Astrocyte of the spinal cord (primary cell): Measurements from ENCODE around the gene TMED5.

ENCODE experiments used
- DNase-seq: peaks from one replicate; pipeline ENCODE4 v3.0.0; 2011; ENCODE audit warnings: low read depth, low spot score
- H3K4me3 ChIP-seq: 2 replicates; pipeline ENCODE4 v1.5.1; 2011; ENCODE audit warnings: low read depth, mild to moderate bottlenecking, low read length, moderate library complexity
- in situ Hi-C: cut with HindIII; loops from 2 replicates; pipeline ENCODE4 v1.10.0; 2017; ENCODE audit warnings: low sequenced_read_pairs
- TF ChIP-seq, protein P1 (sequence below): IDR thresholded peaks from 2 replicates; pipeline ENCODE4 v1.5.1; 2012; ENCODE audit warnings: low read depth, mild to moderate bottlenecking, low read length, inconsistent platforms

TMED5 gene

DNA sequence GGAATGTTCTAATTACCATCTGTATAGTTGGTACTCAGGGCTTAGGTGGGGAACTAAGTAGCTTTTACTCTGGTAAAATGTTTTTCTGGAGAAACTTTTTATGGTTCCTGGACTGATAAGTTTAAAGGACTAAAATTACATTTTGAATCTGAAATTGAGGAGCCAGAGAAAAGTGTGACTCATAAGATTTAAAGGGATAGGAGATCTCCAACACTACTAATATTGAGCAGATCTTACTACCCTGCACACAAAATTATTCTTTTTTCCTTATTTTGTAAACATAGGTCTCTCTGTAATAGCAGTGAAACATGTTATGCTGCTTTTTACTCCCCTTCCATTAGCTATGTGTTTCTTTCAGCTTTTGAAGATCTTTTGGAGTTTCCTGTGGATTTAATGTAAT is 68.7 kb downstream of the TMED5 start:
- peak; percentile 22 for DNase-seq
- in situ Hi-C loops, result no loop called here
- TF ChIP-seq, protein P1, sequence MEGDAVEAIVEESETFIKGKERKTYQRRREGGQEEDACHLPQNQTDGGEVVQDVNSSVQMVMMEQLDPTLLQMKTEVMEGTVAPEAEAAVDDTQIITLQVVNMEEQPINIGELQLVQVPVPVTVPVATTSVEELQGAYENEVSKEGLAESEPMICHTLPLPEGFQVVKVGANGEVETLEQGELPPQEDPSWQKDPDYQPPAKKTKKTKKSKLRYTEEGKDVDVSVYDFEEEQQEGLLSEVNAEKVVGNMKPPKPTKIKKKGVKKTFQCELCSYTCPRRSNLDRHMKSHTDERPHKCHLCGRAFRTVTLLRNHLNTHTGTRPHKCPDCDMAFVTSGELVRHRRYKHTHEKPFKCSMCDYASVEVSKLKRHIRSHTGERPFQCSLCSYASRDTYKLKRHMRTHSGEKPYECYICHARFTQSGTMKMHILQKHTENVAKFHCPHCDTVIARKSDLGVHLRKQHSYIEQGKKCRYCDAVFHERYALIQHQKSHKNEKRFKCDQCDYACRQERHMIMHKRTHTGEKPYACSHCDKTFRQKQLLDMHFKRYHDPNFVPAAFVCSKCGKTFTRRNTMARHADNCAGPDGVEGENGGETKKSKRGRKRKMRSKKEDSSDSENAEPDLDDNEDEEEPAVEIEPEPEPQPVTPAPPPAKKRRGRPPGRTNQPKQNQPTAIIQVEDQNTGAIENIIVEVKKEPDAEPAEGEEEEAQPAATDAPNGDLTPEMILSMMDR, result no peak
- no peak overlapping the region for H3K4me3 ChIP-seq

DNA sequence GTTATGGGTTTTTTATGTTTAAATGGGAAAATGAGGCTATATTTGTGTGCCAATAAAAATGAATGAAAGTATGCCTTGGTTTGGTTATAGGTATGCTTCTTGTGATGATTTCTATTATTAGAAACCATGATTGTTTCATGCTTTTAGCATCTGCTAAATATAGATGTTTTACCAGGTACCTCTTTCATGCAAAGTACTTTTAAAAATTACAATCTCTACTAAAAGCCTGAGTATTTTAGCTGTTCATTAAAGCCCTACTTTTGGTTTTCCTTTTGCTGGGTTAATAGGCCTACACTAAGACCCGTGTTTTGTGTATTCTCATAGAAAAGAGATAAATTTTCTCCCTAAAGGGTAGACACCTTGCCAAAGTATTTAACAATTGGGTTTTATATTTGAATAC is 69.1 kb downstream of the TMED5 start:
- no peak overlapping the region for H3K4me3 ChIP-seq
- DNase-seq, result no peak
- TF ChIP-seq, protein P1, result no peak
- in situ Hi-C loops, result no loop called here

DNA sequence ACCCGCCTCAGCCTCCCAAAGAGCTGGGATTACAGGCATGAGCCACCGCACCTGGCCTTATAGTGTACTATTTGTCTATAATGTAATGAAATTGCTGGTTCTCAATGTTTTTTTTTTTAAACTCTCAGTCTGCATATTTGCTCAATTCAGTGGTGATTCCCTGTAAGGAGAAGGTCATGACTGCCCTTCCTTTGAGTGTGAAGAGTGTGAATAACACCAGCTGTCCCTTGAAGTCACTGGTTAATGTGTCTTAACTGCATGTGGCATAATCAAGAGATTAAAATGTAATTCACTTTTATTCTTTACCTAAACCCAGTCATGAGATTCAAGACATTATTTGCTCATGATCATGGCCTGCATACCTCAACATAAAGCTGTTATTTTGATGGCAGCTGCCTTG is 70.6 kb downstream of the TMED5 start:
- DNase-seq, result no peak
- in situ Hi-C loops, result no loop called here
- H3K4me3 ChIP-seq, result no peak overlapping the region

DNA sequence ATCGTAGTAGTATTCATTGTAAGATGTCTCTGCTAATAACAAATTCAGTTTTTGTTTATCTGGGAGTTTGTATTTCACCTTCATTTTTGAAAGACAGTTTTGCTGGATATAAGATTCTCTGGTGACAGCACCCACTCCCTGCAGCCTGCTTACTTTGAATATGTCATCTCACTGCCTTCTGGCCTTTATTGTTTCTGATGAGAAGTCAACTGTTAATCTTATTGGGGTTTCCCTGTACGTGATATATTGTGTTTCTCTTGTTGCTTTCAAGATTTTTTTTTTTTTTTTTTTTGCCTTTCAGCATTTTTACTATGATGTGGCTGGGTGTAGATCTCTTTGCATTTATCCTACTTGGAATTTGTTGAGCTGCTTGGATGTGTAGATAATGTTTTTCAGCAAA is 71.9 kb downstream of the TMED5 start:
- no peak for DNase-seq
- in situ Hi-C loops, result no loop called here
- no peak overlapping the region for H3K4me3 ChIP-seq
- TF ChIP-seq, protein P1, result no peak

More for the DNA sequence above, 70.6 kb downstream of the TMED5 start:
- TF ChIP-seq, protein P1, result no peak

DNA sequence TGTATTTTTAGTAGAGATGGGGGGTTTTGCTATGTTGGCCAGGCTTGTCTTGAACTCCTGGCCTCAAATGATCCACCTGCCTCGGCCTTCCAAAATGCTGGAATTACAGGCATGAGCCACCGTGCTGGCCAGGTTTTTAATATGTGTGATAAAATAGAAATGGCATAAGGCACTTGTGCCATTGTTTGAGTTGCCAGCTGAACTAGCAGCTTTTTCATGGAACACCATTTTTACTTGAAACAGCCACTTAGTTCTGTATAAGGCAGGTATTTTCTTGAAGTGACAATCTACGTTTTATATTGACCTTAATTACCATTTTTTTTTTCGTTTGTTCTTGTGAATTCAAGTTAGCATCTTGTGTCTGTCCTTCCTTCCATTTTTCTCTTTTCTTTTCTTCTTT is 72.8 kb downstream of the TMED5 start:
- TF ChIP-seq, protein P1, result no peak
- DNase-seq, result no peak
- in situ Hi-C loops, result no loop called here
- H3K4me3 ChIP-seq, result no peak overlapping the region

DNA sequence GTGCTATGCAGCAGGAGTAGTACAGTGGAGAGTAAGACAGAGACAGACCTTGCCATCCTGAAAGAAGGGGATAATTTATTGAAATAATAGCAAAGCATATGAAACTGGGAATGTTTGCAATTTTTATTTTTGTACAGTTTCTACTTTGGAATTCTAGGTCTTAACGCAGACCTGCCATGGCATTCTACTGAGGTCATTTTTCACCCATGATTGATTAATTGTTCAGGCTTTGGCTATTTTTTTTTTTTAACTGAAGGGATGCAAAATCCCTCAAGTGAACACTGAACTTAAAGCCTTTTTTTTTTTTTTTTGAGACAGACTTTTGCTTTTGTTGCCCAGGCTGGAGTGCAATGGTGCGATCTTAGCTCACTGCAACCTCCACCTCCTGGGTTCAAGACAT is 74.0 kb downstream of the TMED5 start:
- no peak overlapping the region for H3K4me3 ChIP-seq
- TF ChIP-seq, protein P1, result no peak
- DNase-seq, result no peak
- in situ Hi-C loops, result no loop called here

DNA sequence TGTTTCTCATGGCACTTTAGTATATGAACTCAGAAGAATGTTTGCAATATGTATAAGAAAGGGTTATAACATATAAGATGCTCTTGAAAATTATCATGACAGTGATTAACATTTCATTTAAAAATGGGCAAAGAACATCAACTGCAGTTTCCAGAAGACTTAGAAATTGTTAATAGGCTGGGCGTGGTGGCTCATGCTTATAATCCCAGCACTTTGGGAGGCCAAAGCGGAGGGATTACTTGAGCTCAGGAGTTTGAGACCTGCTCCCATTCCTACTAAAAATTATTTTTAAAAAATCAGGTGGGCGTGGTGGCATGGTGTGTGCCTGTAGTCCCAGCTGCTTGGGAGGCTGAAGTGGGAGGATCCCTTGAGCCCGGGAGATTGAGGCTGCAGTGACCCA is 78.1 kb downstream of the TMED5 start:
- no peak overlapping the region for H3K4me3 ChIP-seq
- TF ChIP-seq, protein P1, result no peak
- DNase-seq, result no peak
- in situ Hi-C loops, result no loop called here
